ENCODE measurements around the gene FALEC. TPM values are rescaled to one million over a fixed set of nuclear protein-coding genes. Genes with fewer than 3 reads are reported as not detected.

FALEC gene
- total and polyA plus RNA-seq, 9 of the 15 experiments (the other 6 are each of a cell fraction or from before 2014, with no cell fraction given): 0.15 to 1.8 (median 0.53) TPM; not detected in 5

- ATAC-seq: no peak
- intact Hi-C loops (cut with micrococcal nuclease): no loop called here
- TF ChIP-seq PML (IDR thresholded peaks at IDR 0.05; ENCODE audit: low read length) (no peak), DLX4 (CRISPR knock-in tag; IDR thresholded peaks at IDR 0.05) (no peak), EWSR1 (IDR thresholded peaks at IDR 0.05; ENCODE audit: borderline replicate concordance, low read depth, partially characterized antibody) (no peak), E4F1 (CRISPR knock-in tag; IDR thresholded peaks at IDR 0.05; ENCODE audit: borderline replicate concordance) (no peak), MEIS2 (IDR thresholded peaks at IDR 0.05; ENCODE audit: partially characterized antibody) (no peak), CAMTA2 (CRISPR knock-in tag; conservative IDR thresholded peaks at IDR 0.05) (no peak), DDX20 (tag; IDR thresholded peaks at IDR 0.05; ENCODE audit: low read depth) (no peak), ZNF165 (CRISPR knock-in tag; IDR thresholded peaks at IDR 0.05; ENCODE audit: borderline replicate concordance) (no peak), ZBTB11 (CRISPR knock-in tag; IDR thresholded peaks at IDR 0.05) (no peak), ZNF583 (CRISPR knock-in tag; IDR thresholded peaks at IDR 0.05) (no peak), ZNF232 (CRISPR knock-in tag; IDR thresholded peaks at IDR 0.05) (no peak), SMAD4 (CRISPR knock-in tag; conservative IDR thresholded peaks at IDR 0.05) (no peak), ZNF354B (CRISPR knock-in tag; IDR thresholded peaks at IDR 0.05) (no peak), ZNF511 (CRISPR knock-in tag; IDR thresholded peaks at IDR 0.05) (no peak), KLF6 (CRISPR knock-in tag; IDR thresholded peaks at IDR 0.05; ENCODE audit: borderline replicate concordance) (no peak)
Observed at GRCh38 chr1:150511985-150512660, 3.4 kb upstream of the FALEC start.

More at GRCh38 chr1:150511985-150512660, 3.4 kb upstream of the FALEC start:
- Histone ChIP-seq H3K9me3 (replicated peaks; ENCODE audit: control insufficient read depth, insufficient read depth, low read depth, low read length) (no peaks in the 10 kb centered on the region), H4K20me1 (replicated peaks; ENCODE audit: control insufficient read depth, insufficient read depth, low read length) (no peaks in the 10 kb centered on the region), H3K4me2 (ENCODE audit: insufficient read depth, low read length) (no peak overlapping the region), H3K27ac (ENCODE audit: extremely low read depth, low read depth, low read length) (no peak overlapping the region), H3K36me3 (ENCODE audit: control insufficient read depth, insufficient read depth, low read length) (peaks cover 34% of the 10 kb centered on the region), H2AFZ (ENCODE audit: low read depth, low read length) (no peak overlapping the region), H3K4me1 (replicated peaks in 1 of 2; ENCODE audit: control insufficient read depth in 2 of 2, insufficient read depth in 2 of 2, low read length in 2 of 2) (peaks cover 54 to 58% of the 10 kb centered on the region in 2 experiments), H3K79me2 (ENCODE audit: control insufficient read depth, insufficient read depth, low read length) (peaks cover 25% of the 10 kb centered on the region; the same call in 2 of the 3 replicates), H3K27me3 (ENCODE audit: control insufficient read depth in 2 of 2, insufficient read depth in 2 of 2, low read length in 2 of 2) (no peaks in the 10 kb centered on the region), H3K9ac (ENCODE audit: insufficient read depth in 1 of 2, low read depth in 2 of 2, low read length in 2 of 2) (peak overlapping the region in 1 of 2 experiments; percentile 46; a peak in 1 of 4 replicates), H3K9me1 (ENCODE audit: control insufficient read depth, insufficient read depth, low read length) (no peaks in the 10 kb centered on the region), H3K4me3 (no peak overlapping the region)
- no TSS peak for BruUV-seq (replicated peaks)
- 82% methylated on average over 17 of the region's 17 CpGs for WGBS (ENCODE audit: insufficient coverage, low coverage, missing lambda C conversion rate)
- FAIRE-seq (no peak), DNase-seq (ENCODE audit: extremely low read depth in 1 of 4, low spot score in 3 of 4) (no peak)
- POLR2A ChIA-PET: no interaction called here
- in situ Hi-C loops (cut with MboI): no loop called here
- CTCF ChIA-PET (ENCODE audit: low intra/inter-chr PET ratio): no interaction called here

Data from K562 (cell line).